Osteocyte (in vitro differentiated cells): ENCODE data around the gene MACC1. TPM values are rescaled to one million over a fixed set of nuclear protein-coding genes. Genes with fewer than 3 reads are reported as not detected.
"Not testable (repeated sequence)": the region's sequence is repeated elsewhere in the genome, so short reads cannot be mapped to it uniquely, and the experiment has no call there.

Source experiments
- DNase-seq: peaks from one replicate; pipeline ENCODE4 v3.0.0; 2021; ENCODE audit warnings: mixed read lengths; ENCODE audit not compliant: unreplicated experiment; ENCODE audit errors: extremely low spot score
- H3K27ac Mint-ChIP-seq: one replicate; pipeline ENCODE4 v1.8.0; 2021; ENCODE audit warnings: mild to moderate bottlenecking, mixed read lengths; ENCODE audit not compliant: unreplicated experiment
- H3K27me3 Mint-ChIP-seq: one replicate; pipeline ENCODE4 v1.8.0; 2021; ENCODE audit warnings: mixed read lengths; ENCODE audit not compliant: unreplicated experiment
- H3K36me3 Mint-ChIP-seq: one replicate; pipeline ENCODE4 v1.8.0; 2021; ENCODE audit warnings: mixed read lengths; ENCODE audit not compliant: unreplicated experiment
- H3K4me1 Mint-ChIP-seq: one replicate; pipeline ENCODE4 v1.8.0; 2021; ENCODE audit warnings: mixed read lengths; ENCODE audit not compliant: unreplicated experiment
- H3K4me3 Mint-ChIP-seq: one replicate; pipeline ENCODE4 v1.8.0; 2021; ENCODE audit warnings: mild to moderate bottlenecking, moderate library complexity, mixed read lengths; ENCODE audit not compliant: unreplicated experiment
- H3K9me3 Mint-ChIP-seq: one replicate; pipeline ENCODE4 v1.8.0; 2021; ENCODE audit warnings: mixed read lengths; ENCODE audit not compliant: unreplicated experiment
- total RNA-seq: library from RNA; stranded (reverse); gene quantifications from 2 replicates; pipeline ENCODE4 v1.2.1, GENCODE V29; 2021
- TF ChIP-seq, protein P1 (sequence below): fragments of 200-600 bp; sonication (generic); IDR thresholded peaks from 2 replicates; pipeline ENCODE4 v1.5.0; 2021; ENCODE audit warnings: antibody characterized with exemption, mild to moderate bottlenecking, moderate library complexity

Gene MACC1
- total RNA-seq, 1 donor from 2014 or later: not detected

DNA sequence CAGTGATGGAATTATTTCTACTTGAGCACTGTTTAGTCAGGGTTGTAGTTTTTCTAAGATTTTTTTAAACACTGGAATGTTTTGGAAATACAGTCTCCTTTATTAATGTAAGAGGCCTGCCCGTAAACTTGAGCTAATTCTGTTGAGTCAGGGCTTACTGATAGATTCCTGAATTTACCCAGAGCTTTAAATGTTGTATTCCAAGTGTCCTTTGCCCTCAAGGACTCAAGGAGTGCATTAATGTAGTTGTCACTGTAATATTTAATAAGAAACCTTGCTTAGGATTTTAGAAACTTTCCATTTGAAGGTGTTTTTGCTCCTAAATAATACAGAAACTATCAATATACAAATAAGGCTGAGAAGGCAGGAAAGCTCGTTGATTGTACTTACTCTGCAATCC is 89.2 kb downstream of the MACC1 start:
- Mint-ChIP-seq H3K27me3 (peaks cover 2% of the 10 kb centered on the region), H3K36me3 (no peaks in the 10 kb centered on the region), H3K27ac (no peak overlapping the region), H3K4me1 (peaks cover 4% of the 10 kb centered on the region), H3K4me3 (no peak overlapping the region), H3K9me3 (no peaks in the 10 kb centered on the region)
- no peak for DNase-seq
- TF ChIP-seq, protein P1, sequence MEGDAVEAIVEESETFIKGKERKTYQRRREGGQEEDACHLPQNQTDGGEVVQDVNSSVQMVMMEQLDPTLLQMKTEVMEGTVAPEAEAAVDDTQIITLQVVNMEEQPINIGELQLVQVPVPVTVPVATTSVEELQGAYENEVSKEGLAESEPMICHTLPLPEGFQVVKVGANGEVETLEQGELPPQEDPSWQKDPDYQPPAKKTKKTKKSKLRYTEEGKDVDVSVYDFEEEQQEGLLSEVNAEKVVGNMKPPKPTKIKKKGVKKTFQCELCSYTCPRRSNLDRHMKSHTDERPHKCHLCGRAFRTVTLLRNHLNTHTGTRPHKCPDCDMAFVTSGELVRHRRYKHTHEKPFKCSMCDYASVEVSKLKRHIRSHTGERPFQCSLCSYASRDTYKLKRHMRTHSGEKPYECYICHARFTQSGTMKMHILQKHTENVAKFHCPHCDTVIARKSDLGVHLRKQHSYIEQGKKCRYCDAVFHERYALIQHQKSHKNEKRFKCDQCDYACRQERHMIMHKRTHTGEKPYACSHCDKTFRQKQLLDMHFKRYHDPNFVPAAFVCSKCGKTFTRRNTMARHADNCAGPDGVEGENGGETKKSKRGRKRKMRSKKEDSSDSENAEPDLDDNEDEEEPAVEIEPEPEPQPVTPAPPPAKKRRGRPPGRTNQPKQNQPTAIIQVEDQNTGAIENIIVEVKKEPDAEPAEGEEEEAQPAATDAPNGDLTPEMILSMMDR: no peak

GRCh38 chr7:20126060-20126459 is 91.1 kb downstream of the MACC1 start:
- not testable (repeated sequence) for H3K36me3 Mint-ChIP-seq, H3K4me1 Mint-ChIP-seq, H3K9me3 Mint-ChIP-seq, DNase-seq, H3K27ac Mint-ChIP-seq, H3K27me3 Mint-ChIP-seq, H3K4me3 Mint-ChIP-seq

- not testable (repeated sequence) for H3K36me3 Mint-ChIP-seq, H3K27me3 Mint-ChIP-seq, DNase-seq
Measured at GRCh38 chr7:20124087-20124486, 93.1 kb downstream of the MACC1 start.

GRCh38 chr7:20122653-20123316 is 94.4 kb downstream of the MACC1 start:
- not testable (repeated sequence) for DNase-seq, H3K4me3 Mint-ChIP-seq, H3K4me1 Mint-ChIP-seq, H3K9me3 Mint-ChIP-seq, H3K36me3 Mint-ChIP-seq, H3K27ac Mint-ChIP-seq
- H3K27me3 Mint-ChIP-seq: peaks cover 12% of the 10 kb centered on the region

More at GRCh38 chr7:20124087-20124486, 93.1 kb downstream of the MACC1 start:
- not testable (repeated sequence) for H3K4me1 Mint-ChIP-seq, H3K9me3 Mint-ChIP-seq, H3K4me3 Mint-ChIP-seq, H3K27ac Mint-ChIP-seq

- no peak overlapping the region for H3K27ac Mint-ChIP-seq
- H3K36me3 Mint-ChIP-seq: no peaks in the 10 kb centered on the region
- H3K27me3 Mint-ChIP-seq: peaks cover 14% of the 10 kb centered on the region
- no peaks in the 10 kb centered on the region for H3K4me1 Mint-ChIP-seq
- H3K4me3 Mint-ChIP-seq: no peak overlapping the region
- no peak for DNase-seq
- TF ChIP-seq, protein P1: no peak
- no peaks in the 10 kb centered on the region for H3K9me3 Mint-ChIP-seq
Measured at GRCh38 chr7:20122073-20122472, 95.1 kb downstream of the MACC1 start.

DNA sequence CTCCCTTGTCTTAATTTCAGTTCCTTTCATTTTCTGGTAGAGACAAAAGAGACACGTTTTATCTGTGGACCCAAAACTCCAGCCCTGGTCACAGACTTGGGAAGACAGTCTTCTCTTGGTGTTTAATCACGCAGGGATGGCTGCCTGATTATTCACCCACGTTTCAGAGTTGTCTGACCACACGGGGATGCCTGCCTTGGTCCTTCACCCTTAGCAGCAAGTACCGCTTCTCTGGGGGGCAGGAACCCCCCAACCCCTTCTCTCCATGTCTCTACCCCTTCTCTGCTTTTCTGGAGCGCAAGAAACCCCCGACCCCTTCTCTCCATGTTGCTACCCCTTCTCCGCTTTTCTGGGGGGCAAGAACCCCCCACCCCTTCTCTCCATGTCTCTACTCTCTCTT is 95.8 kb downstream of the MACC1 start:
- DNase-seq: no peak
- H3K36me3 Mint-ChIP-seq: no peaks in the 10 kb centered on the region
- TF ChIP-seq, protein P1: no peak
- peaks cover 16% of the 10 kb centered on the region for H3K27me3 Mint-ChIP-seq
- no peak overlapping the region for H3K27ac Mint-ChIP-seq
- H3K4me1 Mint-ChIP-seq: no peaks in the 10 kb centered on the region
- no peak overlapping the region for H3K4me3 Mint-ChIP-seq
- no peaks in the 10 kb centered on the region for H3K9me3 Mint-ChIP-seq

DNA sequence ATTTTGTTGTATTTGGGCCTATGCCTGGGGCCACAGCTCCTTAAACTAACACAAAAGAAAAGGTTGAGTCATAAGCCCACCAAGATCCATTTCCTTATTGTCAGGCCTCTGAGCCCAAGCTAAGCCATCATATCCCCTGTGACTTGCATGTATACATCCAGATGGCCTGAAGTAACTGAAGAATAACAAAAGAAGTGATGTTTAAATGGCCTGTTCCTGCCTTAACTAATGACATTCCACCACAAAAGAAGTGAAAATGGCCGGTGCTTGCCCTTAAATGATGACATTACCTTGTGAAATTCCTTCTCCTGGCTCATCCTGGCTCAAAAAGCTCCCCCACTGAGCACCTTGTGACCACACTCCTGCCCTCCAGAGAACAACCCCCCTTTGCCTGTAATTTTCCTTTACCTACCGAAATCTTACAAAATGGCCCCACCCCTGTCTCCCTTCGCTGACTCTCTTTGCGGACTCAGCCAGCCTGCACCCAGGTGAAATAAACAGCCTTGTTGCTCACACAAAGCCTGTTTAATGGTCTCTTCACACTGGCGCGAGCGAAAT is 96.5 kb downstream of the MACC1 start:
- H3K4me3 Mint-ChIP-seq, H3K4me1 Mint-ChIP-seq, DNase-seq, H3K27ac Mint-ChIP-seq, H3K9me3 Mint-ChIP-seq, H3K36me3 Mint-ChIP-seq: not testable (repeated sequence)
- peaks cover 16% of the 10 kb centered on the region for H3K27me3 Mint-ChIP-seq
